ENCODE measurements around the gene USP15.
"Not testable (repeated sequence)": the region's sequence is repeated elsewhere in the genome, so short reads cannot be mapped to it uniquely, and the experiment has no call there.

Gene USP15

GRCh38 chr12:62319058-62319457 lies 58.9 kb downstream of the USP15 start:
- H3K9me3 ChIP-seq (ENCODE audit: control insufficient read depth, insufficient read depth, low read length), result no peaks in the 10 kb centered on the region
- H3K4me1 ChIP-seq (ENCODE audit: control insufficient read depth, insufficient read depth, low read length), result no peaks in the 10 kb centered on the region
- WGBS (ENCODE audit: insufficient coverage, insufficient read length), result no CpG with 5 or more reads among the region's 2 CpGs
- H3K4me3 ChIP-seq (ENCODE audit: low read length), result no peak overlapping the region
- no peak overlapping the region for H3K27ac ChIP-seq (ENCODE audit: low read length)
- H3K36me3 ChIP-seq (ENCODE audit: control insufficient read depth, insufficient read depth, low read length), result no peaks in the 10 kb centered on the region
- H3K27me3 ChIP-seq (ENCODE audit: control insufficient read depth, insufficient read depth, low read length), result no peaks in the 10 kb centered on the region
- no peak for DNase-seq (ENCODE audit: low read depth, low spot score)

- WGBS (ENCODE audit: insufficient coverage, insufficient read length), result no CpG with 5 or more reads among the region's 3 CpGs
- H3K4me3 ChIP-seq (ENCODE audit: low read length), result no peak overlapping the region
Measured at GRCh38 chr12:62320054-62320453, 59.9 kb downstream of the USP15 start.

GRCh38 chr12:62323386-62323785 lies 63.2 kb downstream of the USP15 start:
- Histone ChIP-seq H3K9me3 (ENCODE audit: control insufficient read depth, insufficient read depth, low read length) (no peaks in the 10 kb centered on the region), H3K4me1 (ENCODE audit: control insufficient read depth, insufficient read depth, low read length) (no peaks in the 10 kb centered on the region), H3K27ac (ENCODE audit: low read length) (no peak overlapping the region), H3K27me3 (ENCODE audit: control insufficient read depth, insufficient read depth, low read length) (no peaks in the 10 kb centered on the region), H3K4me3 (ENCODE audit: low read length) (no peak overlapping the region), H3K36me3 (ENCODE audit: control insufficient read depth, insufficient read depth, low read length) (no peaks in the 10 kb centered on the region)
- no peak for DNase-seq (ENCODE audit: low read depth, low spot score)
- WGBS (ENCODE audit: insufficient coverage, insufficient read length), result no CpG with 5 or more reads among the region's 2 CpGs

More at GRCh38 chr12:62320054-62320453, 59.9 kb downstream of the USP15 start:
- no peaks in the 10 kb centered on the region for H3K9me3 ChIP-seq (ENCODE audit: control insufficient read depth, insufficient read depth, low read length)
- H3K36me3 ChIP-seq (ENCODE audit: control insufficient read depth, insufficient read depth, low read length), result no peaks in the 10 kb centered on the region
- H3K4me1 ChIP-seq (ENCODE audit: control insufficient read depth, insufficient read depth, low read length), result no peaks in the 10 kb centered on the region
- no peaks in the 10 kb centered on the region for H3K27me3 ChIP-seq (ENCODE audit: control insufficient read depth, insufficient read depth, low read length)
- DNase-seq (ENCODE audit: low read depth, low spot score), result no peak
- H3K27ac ChIP-seq (ENCODE audit: low read length), result no peak overlapping the region

- WGBS (ENCODE audit: insufficient coverage, insufficient read length), result 100% methylated on average over 1 of the region's 1 CpG
- Histone ChIP-seq H3K4me1 (ENCODE audit: control insufficient read depth, insufficient read depth, low read length) (no peaks in the 10 kb centered on the region), H3K36me3 (ENCODE audit: control insufficient read depth, insufficient read depth, low read length) (no peaks in the 10 kb centered on the region), H3K27ac (ENCODE audit: low read length) (no peak overlapping the region), H3K27me3 (ENCODE audit: control insufficient read depth, insufficient read depth, low read length) (no peaks in the 10 kb centered on the region), H3K9me3 (ENCODE audit: control insufficient read depth, insufficient read depth, low read length) (no peaks in the 10 kb centered on the region), H3K4me3 (ENCODE audit: low read length) (no peak overlapping the region)
- DNase-seq (ENCODE audit: low read depth, low spot score), result no peak
Measured at GRCh38 chr12:62328296-62328921, 68.2 kb downstream of the USP15 start.

GRCh38 chr12:62331306-62331705 lies 71.1 kb downstream of the USP15 start:
- no peak overlapping the region for H3K27ac ChIP-seq (ENCODE audit: low read length)

GRCh38 chr12:62332598-62332997 lies 72.4 kb downstream of the USP15 start:
- no CpG with 5 or more reads among the region's 1 CpG for WGBS (ENCODE audit: insufficient coverage, insufficient read length)
- Histone ChIP-seq H3K36me3 (ENCODE audit: control insufficient read depth, insufficient read depth, low read length) (no peaks in the 10 kb centered on the region), H3K4me3 (ENCODE audit: low read length) (no peak overlapping the region), H3K27me3 (ENCODE audit: control insufficient read depth, insufficient read depth, low read length) (no peaks in the 10 kb centered on the region), H3K27ac (ENCODE audit: low read length) (no peak overlapping the region), H3K4me1 (ENCODE audit: control insufficient read depth, insufficient read depth, low read length) (no peaks in the 10 kb centered on the region), H3K9me3 (ENCODE audit: control insufficient read depth, insufficient read depth, low read length) (no peaks in the 10 kb centered on the region)
- no peak for DNase-seq (ENCODE audit: low read depth, low spot score)

More at GRCh38 chr12:62331306-62331705, 71.1 kb downstream of the USP15 start:
- DNase-seq (ENCODE audit: low read depth, low spot score), result no peak
- H3K4me3 ChIP-seq (ENCODE audit: low read length), result no peak overlapping the region
- no peaks in the 10 kb centered on the region for H3K9me3 ChIP-seq (ENCODE audit: control insufficient read depth, insufficient read depth, low read length)
- WGBS (ENCODE audit: insufficient coverage, insufficient read length), result no CpG with 5 or more reads among the region's 1 CpG
- H3K4me1 ChIP-seq (ENCODE audit: control insufficient read depth, insufficient read depth, low read length), result no peaks in the 10 kb centered on the region
- H3K36me3 ChIP-seq (ENCODE audit: control insufficient read depth, insufficient read depth, low read length), result no peaks in the 10 kb centered on the region
- H3K27me3 ChIP-seq (ENCODE audit: control insufficient read depth, insufficient read depth, low read length), result no peaks in the 10 kb centered on the region

GRCh38 chr12:62335057-62335456 lies 74.9 kb downstream of the USP15 start:
- H3K27ac ChIP-seq (ENCODE audit: low read length), result no peak overlapping the region
- H3K36me3 ChIP-seq (ENCODE audit: control insufficient read depth, insufficient read depth, low read length), result no peaks in the 10 kb centered on the region
- no peaks in the 10 kb centered on the region for H3K9me3 ChIP-seq (ENCODE audit: control insufficient read depth, insufficient read depth, low read length)
- H3K4me1 ChIP-seq (ENCODE audit: control insufficient read depth, insufficient read depth, low read length), result no peaks in the 10 kb centered on the region
- no peak overlapping the region for H3K4me3 ChIP-seq (ENCODE audit: low read length)
- no CpG with 5 or more reads among the region's 4 CpGs for WGBS (ENCODE audit: insufficient coverage, insufficient read length)
- no peaks in the 10 kb centered on the region for H3K27me3 ChIP-seq (ENCODE audit: control insufficient read depth, insufficient read depth, low read length)
- no peak for DNase-seq (ENCODE audit: low read depth, low spot score)

GRCh38 chr12:62335796-62336195 lies 75.6 kb downstream of the USP15 start:
- H3K27ac ChIP-seq (ENCODE audit: low read length), result no peak overlapping the region
- WGBS (ENCODE audit: insufficient coverage, insufficient read length), result no CpG with 5 or more reads among the region's 3 CpGs
- no peaks in the 10 kb centered on the region for H3K36me3 ChIP-seq (ENCODE audit: control insufficient read depth, insufficient read depth, low read length)
- H3K4me3 ChIP-seq (ENCODE audit: low read length), result no peak overlapping the region
- DNase-seq (ENCODE audit: low read depth, low spot score), result no peak
- no peaks in the 10 kb centered on the region for H3K27me3 ChIP-seq (ENCODE audit: control insufficient read depth, insufficient read depth, low read length)
- no peaks in the 10 kb centered on the region for H3K9me3 ChIP-seq (ENCODE audit: control insufficient read depth, insufficient read depth, low read length)
- no peaks in the 10 kb centered on the region for H3K4me1 ChIP-seq (ENCODE audit: control insufficient read depth, insufficient read depth, low read length)

- not testable (repeated sequence) for DNase-seq (ENCODE audit: low read depth, low spot score); H3K36me3 ChIP-seq (ENCODE audit: control insufficient read depth, insufficient read depth, low read length); H3K27me3 ChIP-seq (ENCODE audit: control insufficient read depth, insufficient read depth, low read length); H3K9me3 ChIP-seq (ENCODE audit: control insufficient read depth, insufficient read depth, low read length); H3K4me1 ChIP-seq (ENCODE audit: control insufficient read depth, insufficient read depth, low read length); H3K4me3 ChIP-seq (ENCODE audit: low read length); H3K27ac ChIP-seq (ENCODE audit: low read length)
Measured at GRCh38 chr12:62337643-62338042, 77.4 kb downstream of the USP15 start.

GRCh38 chr12:62342614-62343303 lies 82.6 kb downstream of the USP15 start:
- H3K9me3 ChIP-seq (ENCODE audit: control insufficient read depth, insufficient read depth, low read length); H3K4me1 ChIP-seq (ENCODE audit: control insufficient read depth, insufficient read depth, low read length); H3K27me3 ChIP-seq (ENCODE audit: control insufficient read depth, insufficient read depth, low read length); H3K36me3 ChIP-seq (ENCODE audit: control insufficient read depth, insufficient read depth, low read length); H3K4me3 ChIP-seq (ENCODE audit: low read length); DNase-seq (ENCODE audit: low read depth, low spot score); H3K27ac ChIP-seq (ENCODE audit: low read length): not testable (repeated sequence)
- WGBS (ENCODE audit: insufficient coverage, insufficient read length), result no CpG with 5 or more reads among the region's 10 CpGs
